Chondrocyte (in vitro differentiated cells): ENCODE data around the gene PROX2. TPM values are rescaled to one million over a fixed set of nuclear protein-coding genes. Genes with fewer than 3 reads are reported as not detected.

Experiments
- DNase-seq: peaks from one replicate; pipeline ENCODE4 v3.0.0; 2021; ENCODE audit warnings: mixed read lengths, low spot score
- H3K27ac Mint-ChIP-seq: one replicate; pipeline ENCODE4 v1.8.0; 2021; ENCODE audit warnings: mild to moderate bottlenecking, moderate library complexity, mixed read lengths; ENCODE audit not compliant: unreplicated experiment
- H3K27me3 Mint-ChIP-seq: 2 replicates; pipeline ENCODE4 v1.8.0; 2021; ENCODE audit warnings: low read depth, mixed read lengths
- H3K36me3 Mint-ChIP-seq: 2 replicates; pipeline ENCODE4 v1.8.0; 2021; ENCODE audit warnings: low read depth, mixed read lengths
- H3K4me1 Mint-ChIP-seq: 2 replicates; pipeline ENCODE4 v1.8.0; 2021; ENCODE audit warnings: low read depth, mild to moderate bottlenecking, mixed read lengths
- H3K4me3 Mint-ChIP-seq: one replicate; pipeline ENCODE4 v1.8.0; 2021; ENCODE audit warnings: mild to moderate bottlenecking, moderate library complexity, mixed read lengths; ENCODE audit not compliant: unreplicated experiment
- H3K9me3 Mint-ChIP-seq: 2 replicates; pipeline ENCODE4 v1.8.0; 2021; ENCODE audit warnings: low read depth, mixed read lengths
- CTCF ChIP-seq: fragments of 200-600 bp; sonication (generic); IDR thresholded peaks from 2 replicates; pipeline ENCODE4 v1.5.0; 2021; ENCODE audit warnings: antibody characterized with exemption, mild to moderate bottlenecking, moderate library complexity
- total RNA-seq: library from RNA; stranded (reverse); gene quantifications from 3 replicates; pipeline ENCODE4 v1.2.1, GENCODE V29; 2021

PROX2 gene
- total RNA-seq, 1 donor from 2014 or later: not detected

- H3K9me3 Mint-ChIP-seq: no peaks in the 10 kb centered on the region
- H3K27me3 Mint-ChIP-seq: no peaks in the 10 kb centered on the region
- no peaks in the 10 kb centered on the region for H3K36me3 Mint-ChIP-seq
- H3K27ac Mint-ChIP-seq: no peak overlapping the region
- H3K4me1 Mint-ChIP-seq: peaks cover 7% of the 10 kb centered on the region
- DNase-seq: no peak
- TF ChIP-seq CTCF: no peak
- H3K4me3 Mint-ChIP-seq: no peak overlapping the region
Observed at GRCh38 chr14:74909911-74910310, 34.0 kb upstream of the PROX2 start.

DNA sequence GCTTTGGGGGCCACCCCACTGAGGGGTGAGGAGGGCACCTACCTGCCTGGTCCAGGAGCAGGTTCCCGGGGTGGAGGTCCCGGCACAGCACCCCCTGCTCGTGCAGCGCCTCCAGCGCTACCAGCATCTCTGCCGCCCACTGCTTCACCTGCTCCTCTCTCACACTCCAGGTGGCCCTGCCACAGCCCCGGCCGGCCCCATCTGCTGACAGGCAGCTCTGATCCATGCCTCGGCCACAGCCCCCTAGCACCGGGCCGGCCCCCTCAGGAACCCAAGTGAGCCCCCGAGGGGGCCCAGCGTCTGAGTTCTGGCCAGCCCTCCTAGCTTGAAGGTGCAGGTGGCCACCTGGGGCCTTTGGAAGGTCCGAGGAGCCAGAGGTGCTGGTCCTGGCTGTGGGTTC is 33.6 kb upstream of the PROX2 start:
- peaks cover 1% of the 10 kb centered on the region for H3K36me3 Mint-ChIP-seq

DNA sequence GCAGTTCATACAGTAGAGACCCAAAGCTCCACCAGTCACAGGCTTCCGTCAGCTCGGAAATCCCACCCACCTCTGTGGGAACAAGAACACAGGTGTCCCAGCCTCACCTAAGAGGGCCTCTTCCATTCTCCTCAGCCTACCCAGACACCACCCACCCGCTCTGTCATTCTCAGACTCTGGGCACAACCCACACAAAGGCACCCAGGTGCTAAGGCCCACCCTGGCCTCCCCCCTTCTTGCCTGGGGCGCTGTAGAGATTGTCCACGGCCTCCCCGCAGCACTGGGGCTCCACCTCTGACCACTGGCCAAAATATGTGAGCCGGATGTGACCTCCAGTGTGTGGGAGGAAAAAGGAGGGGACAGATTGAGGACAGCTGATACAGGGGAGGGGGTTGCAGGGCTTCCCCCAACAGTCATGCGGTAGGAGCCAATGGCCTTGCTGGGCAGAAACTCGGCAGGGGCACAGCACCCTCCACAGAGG is 33.0 kb upstream of the PROX2 start:
- no peak for DNase-seq
- Mint-ChIP-seq H3K36me3 (peaks cover 2% of the 10 kb centered on the region), H3K4me3 (no peak overlapping the region), H3K4me1 (peaks cover 4% of the 10 kb centered on the region), H3K27ac (no peak overlapping the region), H3K27me3 (no peaks in the 10 kb centered on the region), H3K9me3 (no peaks in the 10 kb centered on the region)
- TF ChIP-seq CTCF: no peak

More for the DNA sequence above, 33.6 kb upstream of the PROX2 start:
- H3K27me3 Mint-ChIP-seq: no peaks in the 10 kb centered on the region
- no peak overlapping the region for H3K4me3 Mint-ChIP-seq
- no peak for DNase-seq
- peaks cover 7% of the 10 kb centered on the region for H3K4me1 Mint-ChIP-seq
- H3K9me3 Mint-ChIP-seq: no peaks in the 10 kb centered on the region
- H3K27ac Mint-ChIP-seq: no peak overlapping the region
- no peak for TF ChIP-seq CTCF

- Mint-ChIP-seq H3K27me3 (no peaks in the 10 kb centered on the region), H3K9me3 (no peaks in the 10 kb centered on the region), H3K4me3 (no peak overlapping the region), H3K36me3 (peaks cover 6% of the 10 kb centered on the region), H3K4me1 (peaks cover 4% of the 10 kb centered on the region), H3K27ac (no peak overlapping the region)
- no peak for TF ChIP-seq CTCF
- no peak for DNase-seq
Observed at GRCh38 chr14:74907744-74908143, 31.8 kb upstream of the PROX2 start.

DNA sequence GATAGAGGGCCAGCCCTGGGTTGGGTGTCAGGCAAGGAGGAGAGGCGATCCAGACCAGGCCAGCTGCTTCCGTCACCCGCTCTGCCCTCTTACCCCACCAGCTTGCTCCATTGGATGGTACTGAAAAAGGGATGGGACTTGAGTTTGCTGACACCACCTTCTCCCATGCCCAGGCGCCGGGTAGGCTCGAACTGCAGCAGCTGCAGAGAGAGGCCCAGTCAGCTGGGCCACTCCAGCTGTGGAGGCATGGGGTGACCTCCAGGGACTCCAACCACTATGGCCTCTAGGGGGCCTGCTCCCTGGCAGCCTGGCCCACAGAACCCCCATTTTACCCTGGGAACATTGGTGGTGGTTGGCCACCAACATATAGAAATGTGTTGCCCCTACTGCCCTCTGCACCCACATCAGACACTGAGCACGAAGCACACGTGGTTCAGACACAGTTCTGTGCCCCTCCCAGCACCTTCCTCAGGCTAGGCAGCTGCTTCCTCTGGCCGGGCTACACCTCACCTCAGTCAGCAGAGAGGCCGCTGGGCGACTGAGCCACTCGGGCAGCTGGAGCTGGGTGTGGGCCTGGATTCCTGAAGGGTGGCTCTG is 31.1 kb upstream of the PROX2 start:
- H3K27ac Mint-ChIP-seq: no peak overlapping the region
- peak; percentile 29 for TF ChIP-seq CTCF
- no peak for DNase-seq
- H3K9me3 Mint-ChIP-seq: no peaks in the 10 kb centered on the region
- H3K4me1 Mint-ChIP-seq: peaks cover 4% of the 10 kb centered on the region
- peaks cover 10% of the 10 kb centered on the region for H3K36me3 Mint-ChIP-seq
- H3K27me3 Mint-ChIP-seq: no peaks in the 10 kb centered on the region
- no peak overlapping the region for H3K4me3 Mint-ChIP-seq
